ENCODE results near the gene SLC9A3.

GRCh38 chr5:426392-426976 is 97.8 kb downstream of the SLC9A3 start:
- TF ChIP-seq EZH2 (IDR thresholded peaks at IDR 0.05; ENCODE audit: borderline replicate concordance, low read depth, low read length, severe bottlenecking) (no peak), CTCF (IDR thresholded peaks at IDR 0.05; ENCODE audit: borderline replicate concordance, extremely low read depth, low read length, poor library complexity, severe bottlenecking) (no peak)

Measured in DND-41 (cell line).